Left ventricle myocardium inferior (tissue), 1 donor: ENCODE data around the gene DDAH1. TPM values are rescaled to one million over a fixed set of nuclear protein-coding genes. Genes with fewer than 3 reads are reported as not detected.

Source experiments
- DNase-seq: peaks from one replicate; pipeline ENCODE4 v3.0.0-alpha.2; 2020
- H3K27ac ChIP-seq: fragments of 200-600 bp; replicated peaks from 2 replicates; pipeline ENCODE4 v1.8.0; 2021
- H3K27me3 ChIP-seq: fragments of 200-600 bp; 2 replicates; pipeline ENCODE4 v1.8.0; 2021; ENCODE audit warnings: low read depth
- H3K36me3 ChIP-seq: fragments of 200-600 bp; 2 replicates; pipeline ENCODE4 v1.8.0; 2021
- H3K4me1 ChIP-seq: fragments of 200-600 bp; 2 replicates; pipeline ENCODE4 v1.8.0; 2021
- H3K4me3 ChIP-seq: fragments of 200-600 bp; 2 replicates; pipeline ENCODE4 v1.8.0; 2021; ENCODE audit warnings: mild to moderate bottlenecking, moderate library complexity
- H3K9me3 ChIP-seq: fragments of 200-600 bp; replicated peaks from 2 replicates; pipeline ENCODE4 v1.8.0; 2021
- CTCF ChIP-seq: fragments of 200-600 bp; IDR thresholded peaks from 2 replicates; pipeline ENCODE4 v1.8.0; 2021; ENCODE audit warnings: antibody characterized with exemption, mild to moderate bottlenecking, borderline replicate concordance
- intact Hi-C: fragments of 100-400 bp; cut with micrococcal nuclease; formaldehyde crosslinking; loops from one replicate; pipeline ENCODE4 v1.11.0; 2022
- total RNA-seq: library from RNA; stranded (reverse); fragmentation: NEBNext Ultra II Directional; extraction: Animal tissue kit (Norgen Biotek cat#: 25700); gene quantifications from one replicate; pipeline ENCODE4 v1.2.1, GENCODE V29; 2021
- donor health status: DM: no; HTN: yes; CAD: no; lungs with severe emphysema.

DDAH1 gene
- total RNA-seq, 1 donor from 2014 or later = 10.1 TPM

GRCh38 chr1:85378534-85378933 lies 86.4 kb downstream of the DDAH1 start:
- peaks cover 13% of the 10 kb centered on the region for H3K4me1 ChIP-seq
- H3K36me3 ChIP-seq = peaks cover 7% of the 10 kb centered on the region
- H3K9me3 ChIP-seq = peaks cover 17% of the 10 kb centered on the region
- H3K27ac ChIP-seq = no peak overlapping the region
- DNase-seq = no peak
- intact Hi-C loops = no loop called here
- no peaks in the 10 kb centered on the region for H3K27me3 ChIP-seq
- H3K4me3 ChIP-seq = no peak overlapping the region
- no peak for TF ChIP-seq CTCF

DNA sequence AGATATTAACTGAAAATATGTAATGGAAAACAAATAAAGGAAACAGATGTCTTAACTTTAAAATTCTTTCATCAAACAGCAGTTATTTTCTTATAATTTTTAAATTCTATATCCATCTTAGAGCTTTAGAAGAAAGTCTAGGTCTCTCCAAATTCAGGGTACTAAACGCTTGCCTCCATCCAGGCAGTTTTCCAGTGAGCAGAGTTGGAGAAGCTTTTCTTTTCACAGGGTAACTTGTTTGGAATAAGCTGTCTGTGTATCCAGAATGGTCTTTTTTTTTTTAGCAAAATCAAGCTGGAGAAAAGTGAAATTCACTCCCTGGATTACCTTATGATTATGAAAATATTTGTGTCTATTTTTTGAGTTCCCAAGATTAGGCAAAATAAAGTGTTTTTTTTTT lies 88.6 kb downstream of the DDAH1 start:
- Histone ChIP-seq H3K36me3 (no peaks in the 10 kb centered on the region), H3K27me3 (no peaks in the 10 kb centered on the region), H3K4me3 (no peak overlapping the region), H3K9me3 (no peaks in the 10 kb centered on the region), H3K4me1 (peaks cover 23% of the 10 kb centered on the region), H3K27ac (no peak overlapping the region)
- intact Hi-C loops = no loop called here
- TF ChIP-seq CTCF = no peak
- no peak for DNase-seq

GRCh38 chr1:85375493-85375892 lies 89.5 kb downstream of the DDAH1 start:
- no peaks in the 10 kb centered on the region for H3K36me3 ChIP-seq
- no peak overlapping the region for H3K4me3 ChIP-seq
- no peak for DNase-seq
- no peak overlapping the region for H3K27ac ChIP-seq
- H3K9me3 ChIP-seq = no peaks in the 10 kb centered on the region
- intact Hi-C loops = no loop called here
- H3K4me1 ChIP-seq = peaks cover 23% of the 10 kb centered on the region
- no peaks in the 10 kb centered on the region for H3K27me3 ChIP-seq
- no peak for TF ChIP-seq CTCF

GRCh38 chr1:85374160-85374559 lies 90.8 kb downstream of the DDAH1 start:
- no peak for DNase-seq
- H3K4me1 ChIP-seq = peaks cover 17% of the 10 kb centered on the region
- H3K9me3 ChIP-seq = no peaks in the 10 kb centered on the region
- no peaks in the 10 kb centered on the region for H3K27me3 ChIP-seq
- no peak overlapping the region for H3K4me3 ChIP-seq
- no peak for TF ChIP-seq CTCF
- no peak overlapping the region for H3K27ac ChIP-seq
- H3K36me3 ChIP-seq = no peaks in the 10 kb centered on the region
- intact Hi-C loops = no loop called here

GRCh38 chr1:85373378-85373708 lies 91.6 kb downstream of the DDAH1 start:
- Histone ChIP-seq H3K36me3 (no peaks in the 10 kb centered on the region), H3K4me1 (peaks cover 17% of the 10 kb centered on the region), H3K27ac (no peak overlapping the region), H3K27me3 (no peaks in the 10 kb centered on the region), H3K4me3 (no peak overlapping the region), H3K9me3 (no peaks in the 10 kb centered on the region)
- intact Hi-C loops = no loop called here
- no peak for DNase-seq
- no peak for TF ChIP-seq CTCF
